SH-SY5Y (cell line): ENCODE data around the gene B3GNT4.

Experiments used
- GATA2 ChIP-seq: IDR thresholded peaks from 2 replicates; pipeline ENCODE4 v1.6.1; 2011; ENCODE audit warnings: mild to moderate bottlenecking, low read depth, low read length
- GATA3 ChIP-seq: IDR thresholded peaks from 2 replicates; pipeline ENCODE4 v1.6.1; 2011; ENCODE audit warnings: low read depth, mild to moderate bottlenecking, low read length, moderate library complexity

- TF ChIP-seq GATA3 = no peak
- TF ChIP-seq GATA2 = no peak
These were observed 8.7 kb upstream of the B3GNT4 start for GRCh38 chr12:122194804-122195203.
